ENCODE data around the gene SORCS1.

Gene SORCS1

DNA sequence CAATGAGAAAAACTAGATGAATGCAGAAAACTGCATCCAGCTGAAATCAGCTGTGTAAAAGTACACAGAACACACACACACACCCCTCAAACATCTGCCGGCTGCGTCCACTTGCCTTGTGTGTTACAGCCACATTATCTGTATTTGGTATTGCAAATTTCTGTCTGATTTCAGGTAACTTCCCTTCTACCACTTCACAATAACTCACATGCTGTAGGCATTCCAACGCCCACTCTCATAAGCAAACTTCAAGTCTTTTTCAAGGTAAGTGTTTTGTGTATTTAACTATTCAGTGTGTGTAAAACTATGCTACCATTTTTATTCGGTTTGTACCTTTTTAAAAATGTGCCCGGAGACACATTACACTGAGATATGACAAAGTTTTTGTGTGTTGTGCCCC is 594.2 kb downstream of the SORCS1 start:
- H3K4me1 ChIP-seq (ENCODE audit: control insufficient read depth in 1 of 2, insufficient read depth in 2 of 2, low read length in 2 of 2): no peaks in the 10 kb centered on the region
- H3K27ac ChIP-seq (ENCODE audit: low read depth, low read length): no peak overlapping the region
- no peak overlapping the region for H3K9ac ChIP-seq (ENCODE audit: low read depth in 1 of 2, low read length in 2 of 2)
- no peaks in the 10 kb centered on the region for H3K27me3 ChIP-seq (ENCODE audit: control insufficient read depth in 1 of 2, insufficient read depth in 2 of 2, low read length in 2 of 2)
- no peak overlapping the region for H3K4me3 ChIP-seq (ENCODE audit: low read depth in 1 of 2, low read length in 2 of 2)
- H3K36me3 ChIP-seq (ENCODE audit: control insufficient read depth in 1 of 2, insufficient read depth in 2 of 2, low read length in 2 of 2): no peaks in the 10 kb centered on the region
- H3K9me3 ChIP-seq (ENCODE audit: control insufficient read depth in 1 of 2, low read length in 2 of 2): no peaks in the 10 kb centered on the region

- H3K9me3 ChIP-seq (ENCODE audit: control insufficient read depth in 1 of 2, low read length in 2 of 2): no peaks in the 10 kb centered on the region
- no peaks in the 10 kb centered on the region for H3K36me3 ChIP-seq (ENCODE audit: control insufficient read depth in 1 of 2, insufficient read depth in 2 of 2, low read length in 2 of 2)
- no peak overlapping the region for H3K4me3 ChIP-seq (ENCODE audit: low read depth in 1 of 2, low read length in 2 of 2)
- H3K27ac ChIP-seq (ENCODE audit: low read depth, low read length): no peak overlapping the region
- H3K4me1 ChIP-seq (ENCODE audit: control insufficient read depth in 1 of 2, insufficient read depth in 2 of 2, low read length in 2 of 2): no peaks in the 10 kb centered on the region
- no peaks in the 10 kb centered on the region for H3K27me3 ChIP-seq (ENCODE audit: control insufficient read depth in 1 of 2, insufficient read depth in 2 of 2, low read length in 2 of 2)
- H3K9ac ChIP-seq (ENCODE audit: low read depth in 1 of 2, low read length in 2 of 2): no peak overlapping the region
Measured at GRCh38 chr10:106567629-106568028, 596.9 kb downstream of the SORCS1 start.

- Histone ChIP-seq H3K36me3 (ENCODE audit: control insufficient read depth in 1 of 2, insufficient read depth in 2 of 2, low read length in 2 of 2) (no peaks in the 10 kb centered on the region), H3K27me3 (ENCODE audit: control insufficient read depth in 1 of 2, insufficient read depth in 2 of 2, low read length in 2 of 2) (no peaks in the 10 kb centered on the region), H3K9me3 (ENCODE audit: control insufficient read depth in 1 of 2, low read length in 2 of 2) (no peaks in the 10 kb centered on the region), H3K4me1 (ENCODE audit: control insufficient read depth in 1 of 2, insufficient read depth in 2 of 2, low read length in 2 of 2) (no peaks in the 10 kb centered on the region), H3K9ac (ENCODE audit: low read depth in 1 of 2, low read length in 2 of 2) (no peak overlapping the region), H3K27ac (ENCODE audit: low read depth, low read length) (no peak overlapping the region), H3K4me3 (ENCODE audit: low read depth in 1 of 2, low read length in 2 of 2) (no peak overlapping the region)
Measured at GRCh38 chr10:106566873-106567272, 597.6 kb downstream of the SORCS1 start.

DNA sequence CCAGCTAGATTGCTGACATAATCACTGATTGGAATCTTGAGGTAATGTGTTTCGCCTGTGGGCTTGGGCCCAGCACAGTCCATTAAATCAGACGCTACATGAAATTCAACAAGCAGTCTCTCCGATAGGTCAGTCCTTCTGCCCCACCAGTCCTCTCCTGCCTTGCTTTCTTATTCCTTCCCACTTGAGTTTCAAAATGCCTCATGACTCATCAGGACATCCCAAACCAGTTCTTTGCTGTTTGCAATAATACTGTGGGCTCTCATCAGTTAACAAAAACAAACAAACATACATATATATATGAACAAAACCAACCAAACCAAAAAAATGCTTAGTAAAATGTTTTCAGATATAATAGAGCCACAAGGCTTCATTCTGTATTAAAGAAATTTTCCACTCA is 599.0 kb downstream of the SORCS1 start:
- Histone ChIP-seq H3K9me3 (ENCODE audit: control insufficient read depth in 1 of 2, low read length in 2 of 2) (no peaks in the 10 kb centered on the region), H3K36me3 (ENCODE audit: control insufficient read depth in 1 of 2, insufficient read depth in 2 of 2, low read length in 2 of 2) (no peaks in the 10 kb centered on the region), H3K9ac (ENCODE audit: low read depth in 1 of 2, low read length in 2 of 2) (no peak overlapping the region), H3K27me3 (ENCODE audit: control insufficient read depth in 1 of 2, insufficient read depth in 2 of 2, low read length in 2 of 2) (peaks cover 0 to under 1% of the 10 kb centered on the region in 2 donors), H3K4me1 (ENCODE audit: control insufficient read depth in 1 of 2, insufficient read depth in 2 of 2, low read length in 2 of 2) (no peaks in the 10 kb centered on the region), H3K4me3 (ENCODE audit: low read depth in 1 of 2, low read length in 2 of 2) (no peak overlapping the region), H3K27ac (ENCODE audit: low read depth, low read length) (no peak overlapping the region)

- Histone ChIP-seq H3K4me3 (ENCODE audit: low read depth in 1 of 2, low read length in 2 of 2) (no peak overlapping the region), H3K36me3 (ENCODE audit: control insufficient read depth in 1 of 2, insufficient read depth in 2 of 2, low read length in 2 of 2) (no peaks in the 10 kb centered on the region), H3K9ac (ENCODE audit: low read depth in 1 of 2, low read length in 2 of 2) (no peak overlapping the region), H3K4me1 (ENCODE audit: control insufficient read depth in 1 of 2, insufficient read depth in 2 of 2, low read length in 2 of 2) (no peaks in the 10 kb centered on the region), H3K9me3 (ENCODE audit: control insufficient read depth in 1 of 2, low read length in 2 of 2) (no peaks in the 10 kb centered on the region), H3K27ac (ENCODE audit: low read depth, low read length) (no peak overlapping the region), H3K27me3 (ENCODE audit: control insufficient read depth in 1 of 2, insufficient read depth in 2 of 2, low read length in 2 of 2) (peaks cover 0 to 3% of the 10 kb centered on the region in 2 donors)
Measured at GRCh38 chr10:106563384-106563783, 601.1 kb downstream of the SORCS1 start.

DNA sequence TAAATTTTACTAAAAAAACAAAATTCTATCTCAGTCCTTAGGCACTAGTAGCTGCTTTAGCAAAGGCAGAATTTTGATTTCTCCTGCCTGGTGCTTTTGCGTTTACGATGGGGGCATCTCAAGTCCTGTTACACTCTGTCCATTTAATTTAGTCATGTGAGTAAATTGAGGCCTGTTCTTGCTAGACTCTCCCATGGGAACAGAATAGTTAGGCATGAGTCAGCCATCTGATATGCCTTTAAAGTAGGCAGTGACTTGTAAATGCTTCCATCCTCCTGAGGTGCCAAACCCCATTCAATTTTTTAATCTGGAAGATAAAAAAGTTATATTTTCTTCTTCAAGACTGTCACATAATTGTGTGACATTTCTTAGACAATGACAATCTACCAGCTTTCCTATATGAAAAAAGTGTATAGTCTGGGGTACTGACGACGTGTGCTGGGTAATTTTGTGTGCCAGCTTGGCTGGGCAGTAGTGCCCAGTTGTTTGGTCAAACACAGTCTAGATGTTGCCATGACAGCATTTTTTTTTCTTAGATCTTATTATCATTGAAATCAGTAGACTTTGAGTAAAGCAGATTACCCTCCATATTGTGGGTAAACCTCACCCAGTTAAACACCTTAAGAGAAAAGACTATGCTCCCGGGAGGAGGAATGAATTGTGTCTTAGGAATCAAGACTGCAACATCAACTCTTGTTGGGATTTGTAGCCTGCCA is 603.4 kb downstream of the SORCS1 start:
- Histone ChIP-seq H3K9ac (ENCODE audit: low read depth in 1 of 2, low read length in 2 of 2) (no peak overlapping the region), H3K36me3 (ENCODE audit: control insufficient read depth in 1 of 2, insufficient read depth in 2 of 2, low read length in 2 of 2) (no peaks in the 10 kb centered on the region), H3K4me3 (ENCODE audit: low read depth in 1 of 2, low read length in 2 of 2) (no peak overlapping the region), H3K27me3 (ENCODE audit: control insufficient read depth in 1 of 2, insufficient read depth in 2 of 2, low read length in 2 of 2) (peaks cover 0 to 3% of the 10 kb centered on the region in 2 donors), H3K27ac (ENCODE audit: low read depth, low read length) (no peak overlapping the region), H3K9me3 (ENCODE audit: control insufficient read depth in 1 of 2, low read length in 2 of 2) (no peaks in the 10 kb centered on the region), H3K4me1 (ENCODE audit: control insufficient read depth in 1 of 2, insufficient read depth in 2 of 2, low read length in 2 of 2) (no peaks in the 10 kb centered on the region)

- Histone ChIP-seq H3K36me3 (ENCODE audit: control insufficient read depth in 1 of 2, insufficient read depth in 2 of 2, low read length in 2 of 2) (no peaks in the 10 kb centered on the region), H3K9ac (ENCODE audit: low read depth in 1 of 2, low read length in 2 of 2) (no peak overlapping the region), H3K9me3 (ENCODE audit: control insufficient read depth in 1 of 2, low read length in 2 of 2) (no peaks in the 10 kb centered on the region), H3K4me3 (ENCODE audit: low read depth in 1 of 2, low read length in 2 of 2) (no peak overlapping the region), H3K27me3 (ENCODE audit: control insufficient read depth in 1 of 2, insufficient read depth in 2 of 2, low read length in 2 of 2) (peaks cover 0 to 3% of the 10 kb centered on the region in 2 donors), H3K4me1 (ENCODE audit: control insufficient read depth in 1 of 2, insufficient read depth in 2 of 2, low read length in 2 of 2) (no peaks in the 10 kb centered on the region), H3K27ac (ENCODE audit: low read depth, low read length) (no peak overlapping the region)
Measured at GRCh38 chr10:106559442-106559841, 605.1 kb downstream of the SORCS1 start.

- peaks cover 0 to 3% of the 10 kb centered on the region in 2 donors for H3K27me3 ChIP-seq (ENCODE audit: control insufficient read depth in 1 of 2, insufficient read depth in 2 of 2, low read length in 2 of 2)
- H3K4me1 ChIP-seq (ENCODE audit: control insufficient read depth in 1 of 2, insufficient read depth in 2 of 2, low read length in 2 of 2): no peaks in the 10 kb centered on the region
- H3K36me3 ChIP-seq (ENCODE audit: control insufficient read depth in 1 of 2, insufficient read depth in 2 of 2, low read length in 2 of 2): no peaks in the 10 kb centered on the region
- no peak overlapping the region for H3K27ac ChIP-seq (ENCODE audit: low read depth, low read length)
- no peaks in the 10 kb centered on the region for H3K9me3 ChIP-seq (ENCODE audit: control insufficient read depth in 1 of 2, low read length in 2 of 2)
- no peak overlapping the region for H3K9ac ChIP-seq (ENCODE audit: low read depth in 1 of 2, low read length in 2 of 2)
- H3K4me3 ChIP-seq (ENCODE audit: low read depth in 1 of 2, low read length in 2 of 2): no peak overlapping the region
Measured at GRCh38 chr10:106557951-106558733, 606.4 kb downstream of the SORCS1 start.

GRCh38 chr10:106557053-106557452 is 607.5 kb downstream of the SORCS1 start:
- Histone ChIP-seq H3K27ac (ENCODE audit: low read depth, low read length) (no peak overlapping the region), H3K27me3 (ENCODE audit: control insufficient read depth in 1 of 2, insufficient read depth in 2 of 2, low read length in 2 of 2) (peaks cover 0 to 3% of the 10 kb centered on the region in 2 donors), H3K4me3 (ENCODE audit: low read depth in 1 of 2, low read length in 2 of 2) (no peak overlapping the region), H3K36me3 (ENCODE audit: control insufficient read depth in 1 of 2, insufficient read depth in 2 of 2, low read length in 2 of 2) (no peaks in the 10 kb centered on the region), H3K9ac (ENCODE audit: low read depth in 1 of 2, low read length in 2 of 2) (no peak overlapping the region), H3K9me3 (ENCODE audit: control insufficient read depth in 1 of 2, low read length in 2 of 2) (no peaks in the 10 kb centered on the region), H3K4me1 (ENCODE audit: control insufficient read depth in 1 of 2, insufficient read depth in 2 of 2, low read length in 2 of 2) (no peaks in the 10 kb centered on the region)

DNA sequence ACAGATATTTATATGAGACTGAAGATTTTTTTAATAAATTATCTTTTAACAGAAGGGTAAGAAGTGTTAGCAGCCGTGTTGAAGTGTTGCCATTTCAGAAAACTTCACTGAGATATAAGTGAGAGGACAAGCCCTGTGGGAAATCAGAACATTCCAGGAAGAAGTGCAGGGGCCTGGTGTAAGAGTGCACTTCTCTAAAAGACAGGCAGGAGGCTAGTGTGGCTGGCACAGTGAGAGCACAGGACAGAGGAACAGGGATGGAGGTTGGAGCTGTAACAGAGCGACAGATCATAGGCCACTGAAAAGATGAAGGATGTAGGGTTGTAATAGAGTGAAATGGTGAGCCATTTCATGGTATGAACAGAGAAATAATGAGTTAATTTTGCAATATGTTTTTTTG is 608.9 kb downstream of the SORCS1 start:
- Histone ChIP-seq H3K9me3 (ENCODE audit: control insufficient read depth in 1 of 2, low read length in 2 of 2) (no peaks in the 10 kb centered on the region), H3K9ac (ENCODE audit: low read depth in 1 of 2, low read length in 2 of 2) (no peak overlapping the region), H3K27ac (ENCODE audit: low read depth, low read length) (no peak overlapping the region), H3K4me3 (ENCODE audit: low read depth in 1 of 2, low read length in 2 of 2) (no peak overlapping the region), H3K27me3 (ENCODE audit: control insufficient read depth in 1 of 2, insufficient read depth in 2 of 2, low read length in 2 of 2) (peaks cover 0 to 2% of the 10 kb centered on the region in 2 donors), H3K4me1 (ENCODE audit: control insufficient read depth in 1 of 2, insufficient read depth in 2 of 2, low read length in 2 of 2) (no peaks in the 10 kb centered on the region), H3K36me3 (ENCODE audit: control insufficient read depth in 1 of 2, insufficient read depth in 2 of 2, low read length in 2 of 2) (no peaks in the 10 kb centered on the region)
